HG03064 (cell line): Measurements from ENCODE around the gene SPEM3.

Experiments used
- ATAC-seq: cut with Tn5 transposase; IDR thresholded peaks from one replicate; pipeline ENCODE4 v1.9.1; 2021; ENCODE audit warnings: low read depth; ENCODE audit not compliant: unreplicated experiment

SPEM3 gene

GRCh38 chr17:7440113-7440833 is 11.6 kb downstream of the SPEM3 start:
- ATAC-seq: no peak

GRCh38 chr17:7440834-7441195 is 12.2 kb downstream of the SPEM3 start:
- ATAC-seq: no peak

GRCh38 chr17:7441266-7441665 is 12.6 kb downstream of the SPEM3 start:
- ATAC-seq: no peak

- no peak for ATAC-seq
Measured at GRCh38 chr17:7442142-7442541, 13.5 kb downstream of the SPEM3 start.

- ATAC-seq: no peak
Measured at GRCh38 chr17:7443499-7444485, 15.1 kb downstream of the SPEM3 start.

- no peak for ATAC-seq
Measured at GRCh38 chr17:7444682-7445618, 16.3 kb downstream of the SPEM3 start, which contains the start of gene CHRNB1. CHRNB1 (plus strand) TSS chr17:7445061; CDS start chr17:7445128, 67 bp downstream.

GRCh38 chr17:7445619-7445968 is 16.9 kb downstream of the SPEM3 start:
- ATAC-seq: no peak

GRCh38 chr17:7448461-7448860 is 19.8 kb downstream of the SPEM3 start:
- ATAC-seq: no peak

- no peak for ATAC-seq
Measured at GRCh38 chr17:7459961-7460545, 31.4 kb downstream of the SPEM3 start.

GRCh38 chr17:7460850-7461660 is 32.4 kb downstream of the SPEM3 start:
- ATAC-seq: no peak

- ATAC-seq: no peak
Measured at GRCh38 chr17:7462474-7463371, 34.1 kb downstream of the SPEM3 start.

GRCh38 chr17:7463372-7463846 is 34.8 kb downstream of the SPEM3 start:
- ATAC-seq: no peak

- ATAC-seq: no peak
Measured at GRCh38 chr17:7464081-7464480, 35.4 kb downstream of the SPEM3 start.

- no peak for ATAC-seq
Measured at GRCh38 chr17:7465597-7466275, 37.1 kb downstream of the SPEM3 start.

GRCh38 chr17:7466318-7466638 is 37.6 kb downstream of the SPEM3 start:
- no peak for ATAC-seq

GRCh38 chr17:7466639-7467341 is 38.1 kb downstream of the SPEM3 start:
- no peak for ATAC-seq

GRCh38 chr17:7467498-7467897 is 38.8 kb downstream of the SPEM3 start:
- no peak for ATAC-seq
